ENCODE data around the gene TNS4.

DNA sequence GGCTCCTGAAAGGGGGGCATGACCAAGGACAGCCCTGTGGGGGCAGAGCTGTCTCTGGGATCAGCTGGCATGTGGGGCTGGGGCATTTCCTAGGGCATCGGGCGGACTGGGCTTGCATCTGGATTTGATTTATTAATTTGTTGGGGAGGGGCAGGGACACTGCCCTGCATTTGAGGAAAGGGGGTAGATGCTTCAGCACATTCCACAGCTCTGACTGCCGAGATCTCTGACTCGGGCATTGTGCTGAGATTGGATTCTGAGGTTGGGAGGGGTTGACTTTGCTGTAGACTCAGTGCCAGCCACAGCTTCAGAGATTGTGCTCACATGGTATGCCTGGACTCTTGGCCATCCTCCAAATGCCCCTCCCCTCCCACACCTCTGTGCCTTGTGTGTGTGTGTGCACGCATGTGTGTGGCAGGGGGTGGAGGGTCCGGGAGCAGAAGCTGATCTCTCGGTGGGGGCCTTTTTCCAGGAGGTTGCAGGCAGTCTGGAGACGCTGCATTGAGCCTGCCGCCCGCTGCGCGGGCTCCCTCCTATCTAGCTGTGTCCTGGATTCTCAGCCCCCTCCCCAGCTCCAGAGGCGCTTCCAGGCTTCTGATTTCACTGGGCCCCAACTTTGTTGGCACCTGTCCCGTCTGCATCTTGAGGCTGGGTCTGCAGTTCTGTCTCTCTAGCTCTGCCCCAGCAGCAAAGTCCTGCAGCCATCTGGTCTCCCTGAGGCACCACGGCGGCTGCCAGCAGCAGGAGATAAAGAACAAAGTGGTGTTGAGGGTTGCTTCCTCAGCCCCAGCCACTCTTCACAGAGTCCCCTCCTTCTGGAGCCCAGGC is 43.2 kb downstream of the TNS4 start:
- TF ChIP-seq, protein P1, sequence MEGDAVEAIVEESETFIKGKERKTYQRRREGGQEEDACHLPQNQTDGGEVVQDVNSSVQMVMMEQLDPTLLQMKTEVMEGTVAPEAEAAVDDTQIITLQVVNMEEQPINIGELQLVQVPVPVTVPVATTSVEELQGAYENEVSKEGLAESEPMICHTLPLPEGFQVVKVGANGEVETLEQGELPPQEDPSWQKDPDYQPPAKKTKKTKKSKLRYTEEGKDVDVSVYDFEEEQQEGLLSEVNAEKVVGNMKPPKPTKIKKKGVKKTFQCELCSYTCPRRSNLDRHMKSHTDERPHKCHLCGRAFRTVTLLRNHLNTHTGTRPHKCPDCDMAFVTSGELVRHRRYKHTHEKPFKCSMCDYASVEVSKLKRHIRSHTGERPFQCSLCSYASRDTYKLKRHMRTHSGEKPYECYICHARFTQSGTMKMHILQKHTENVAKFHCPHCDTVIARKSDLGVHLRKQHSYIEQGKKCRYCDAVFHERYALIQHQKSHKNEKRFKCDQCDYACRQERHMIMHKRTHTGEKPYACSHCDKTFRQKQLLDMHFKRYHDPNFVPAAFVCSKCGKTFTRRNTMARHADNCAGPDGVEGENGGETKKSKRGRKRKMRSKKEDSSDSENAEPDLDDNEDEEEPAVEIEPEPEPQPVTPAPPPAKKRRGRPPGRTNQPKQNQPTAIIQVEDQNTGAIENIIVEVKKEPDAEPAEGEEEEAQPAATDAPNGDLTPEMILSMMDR (IDR thresholded peaks at IDR 0.05; ENCODE audit: low read length) = no peak
- no peak for TF ChIP-seq EZH2phosphoT487 (IDR thresholded peaks at IDR 0.05; ENCODE audit: low read length)
- TF ChIP-seq EZH2 (optimal IDR thresholded peaks at IDR 0.05; ENCODE audit: low read depth, low read length) = no peak
